ENCODE data around the gene PAN3.
A peak's percentile ranks its signal among the peaks of the same experiment; 100 is the strongest.
"Not testable (repeated sequence)": the region's sequence is repeated elsewhere in the genome, so short reads cannot be mapped to it uniquely, and the experiment has no call there.

The PAN3 gene

GRCh38 chr13:28138756-28139470, 568 bp downstream of the PAN3 start:
- DNase-seq = peak; percentile 91 to 93

- DNase-seq = no peak
Measured at GRCh38 chr13:28140433-28141125, 2.2 kb downstream of the PAN3 start.

GRCh38 chr13:28141542-28141941, 3.2 kb downstream of the PAN3 start:
- not testable (repeated sequence) for DNase-seq

GRCh38 chr13:28145049-28145448, 6.7 kb downstream of the PAN3 start:
- DNase-seq = no peak

GRCh38 chr13:28147495-28147894, 9.2 kb downstream of the PAN3 start:
- DNase-seq = no peak

GRCh38 chr13:28159057-28159456, 20.7 kb downstream of the PAN3 start:
- no peak for DNase-seq

GRCh38 chr13:28161370-28161769, 23.0 kb downstream of the PAN3 start:
- no peak for DNase-seq

- DNase-seq = no peak
Measured at GRCh38 chr13:28163587-28163986, 25.2 kb downstream of the PAN3 start.

GRCh38 chr13:28166257-28166656, 27.9 kb downstream of the PAN3 start:
- no peak for DNase-seq

- no peak for DNase-seq
Measured at GRCh38 chr13:28171266-28171665, 32.9 kb downstream of the PAN3 start.

GRCh38 chr13:28172947-28173346, 34.6 kb downstream of the PAN3 start:
- no peak for DNase-seq

- DNase-seq = no peak
Measured at GRCh38 chr13:28173793-28174192, 35.4 kb downstream of the PAN3 start.

- no peak for DNase-seq
Measured at GRCh38 chr13:28177327-28177726, 39.0 kb downstream of the PAN3 start.

GRCh38 chr13:28177877-28178276, 39.5 kb downstream of the PAN3 start:
- DNase-seq = no peak

GRCh38 chr13:28179974-28180373, 41.6 kb downstream of the PAN3 start:
- DNase-seq = no peak

GRCh38 chr13:28181413-28181812, 43.1 kb downstream of the PAN3 start:
- DNase-seq = no peak

GRCh38 chr13:28185256-28185655, 46.9 kb downstream of the PAN3 start:
- no peak for DNase-seq

GRCh38 chr13:28199089-28199488, 60.7 kb downstream of the PAN3 start:
- no peak for DNase-seq

GRCh38 chr13:28204043-28204442, 65.7 kb downstream of the PAN3 start:
- no peak for DNase-seq

GRCh38 chr13:28204690-28205443, 66.5 kb downstream of the PAN3 start:
- DNase-seq = no peak

GRCh38 chr13:28218679-28219078, 80.3 kb downstream of the PAN3 start:
- no peak for DNase-seq

- DNase-seq = no peak
Measured at GRCh38 chr13:28219408-28220099, 81.2 kb downstream of the PAN3 start.

GRCh38 chr13:28220166-28220565, 81.8 kb downstream of the PAN3 start:
- no peak for DNase-seq
